WTC11 (cell line): ENCODE measurements around the gene CNBP.

Experiments
- ZNF317 ChIP-seq: sonication (generic); formaldehyde crosslinking; IDR thresholded peaks from 2 replicates; pipeline ENCODE4 v1.8.1; 2023; ENCODE audit warnings: low read depth, mild to moderate bottlenecking, moderate library complexity, missing genetic modification reagents, borderline replicate concordance
- TF ChIP-seq, protein P1 (sequence below): sonication (generic); formaldehyde crosslinking; IDR thresholded peaks from 2 replicates; pipeline ENCODE4 v1.8.1; 2022; ENCODE audit warnings: missing genetic modification reagents, borderline replicate concordance

DNA sequence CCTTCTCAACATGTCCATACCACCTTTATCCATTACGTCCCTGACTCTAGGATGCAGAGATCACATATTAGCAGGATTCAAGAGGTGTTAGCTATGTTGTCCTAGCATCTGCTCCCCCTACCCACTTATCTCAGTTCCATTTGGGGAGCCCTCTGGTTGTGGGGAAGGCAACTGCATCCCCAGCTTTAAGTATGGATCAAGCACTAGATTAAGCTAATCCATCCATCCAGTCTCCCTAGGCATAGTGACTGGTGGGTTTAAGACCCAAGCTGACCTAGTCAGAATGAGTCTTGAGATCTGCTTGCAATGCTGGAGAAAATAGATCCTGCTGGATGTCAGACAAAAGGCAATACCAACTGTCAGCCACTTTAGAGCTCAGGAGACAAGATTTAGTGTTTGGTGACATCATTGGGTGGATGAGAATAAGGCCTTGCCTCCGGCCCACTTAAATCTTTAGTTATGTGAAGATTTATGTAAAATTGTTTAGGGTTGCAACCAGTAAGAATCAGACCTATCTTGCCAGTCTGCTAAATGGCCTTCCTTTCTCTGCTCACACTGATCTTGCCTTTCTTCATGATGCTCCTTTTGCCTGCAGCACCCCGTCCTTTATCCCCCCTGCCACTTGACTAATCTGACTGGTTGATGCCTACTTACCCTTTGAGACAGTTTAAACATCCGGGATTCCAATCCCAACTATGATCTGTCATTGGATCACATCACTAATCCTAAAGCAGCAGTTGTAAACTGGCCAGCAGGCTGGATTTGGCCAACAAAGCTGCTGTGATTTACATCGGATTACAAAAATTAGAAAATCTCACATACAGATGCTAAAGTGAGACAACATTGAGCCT lies 20.7 kb downstream of the CNBP start:
- TF ChIP-seq, protein P1, sequence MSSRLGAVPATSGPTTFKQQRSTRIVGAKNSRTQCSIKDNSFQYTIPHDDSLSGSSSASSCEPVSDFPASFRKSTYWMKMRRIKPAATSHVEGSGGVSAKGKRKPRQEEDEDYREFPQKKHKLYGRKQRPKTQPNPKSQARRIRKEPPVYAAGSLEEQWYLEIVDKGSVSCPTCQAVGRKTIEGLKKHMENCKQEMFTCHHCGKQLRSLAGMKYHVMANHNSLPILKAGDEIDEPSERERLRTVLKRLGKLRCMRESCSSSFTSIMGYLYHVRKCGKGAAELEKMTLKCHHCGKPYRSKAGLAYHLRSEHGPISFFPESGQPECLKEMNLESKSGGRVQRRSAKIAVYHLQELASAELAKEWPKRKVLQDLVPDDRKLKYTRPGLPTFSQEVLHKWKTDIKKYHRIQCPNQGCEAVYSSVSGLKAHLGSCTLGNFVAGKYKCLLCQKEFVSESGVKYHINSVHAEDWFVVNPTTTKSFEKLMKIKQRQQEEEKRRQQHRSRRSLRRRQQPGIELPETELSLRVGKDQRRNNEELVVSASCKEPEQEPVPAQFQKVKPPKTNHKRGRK (CRISPR knock-in tag): no peak
- TF ChIP-seq ZNF317 (CRISPR knock-in tag): no peak
